HEK293T (cell line): ENCODE results near the gene NUP107.
"Not testable (repeated sequence)": the region's sequence is repeated elsewhere in the genome, so short reads cannot be mapped to it uniquely, and the experiment has no call there.

Experiments used
- CTCF ChIA-PET: fragments of 350-600 bp; formaldehyde crosslinking; extraction: SDS; loops from one replicate; lab custom pipeline; 2021; ENCODE audit warnings: antibody characterized with exemption, inconsistent platforms; lab: Yijun Ruan, JAX
- POLR2A ChIA-PET: fragments of 350-600 bp; formaldehyde crosslinking; extraction: SDS; loops from one replicate; lab custom pipeline; 2020; ENCODE audit warnings: antibody characterized with exemption, inconsistent platforms; lab: Yijun Ruan, JAX
- DNase-seq: peaks from one replicate; pipeline ENCODE4 v3.0.0; 2012; ENCODE audit warnings: mixed read lengths; ENCODE audit errors: extremely low spot score
- ARNT ChIP-seq: fragments of 450-650 bp; IDR thresholded peaks from 2 replicates; pipeline ENCODE4 v1.6.1; 2017; ENCODE audit warnings: mild to moderate bottlenecking
- BHLHE40 ChIP-seq: fragments of 450-650 bp; IDR thresholded peaks from 2 replicates; pipeline ENCODE4 v1.6.1; 2016; ENCODE audit warnings: mild to moderate bottlenecking, moderate library complexity, borderline replicate concordance
- CTBP1 ChIP-seq: fragments of 450-650 bp; IDR thresholded peaks from 2 replicates; pipeline ENCODE4 v1.6.1; 2016; ENCODE audit warnings: borderline replicate concordance
- ELF4 ChIP-seq: fragments of 450-650 bp; IDR thresholded peaks from 2 replicates; pipeline ENCODE4 v1.6.1; 2017; ENCODE audit warnings: antibody characterized with exemption
- FOXA1 ChIP-seq: fragments of 450-650 bp; IDR thresholded peaks from 2 replicates; pipeline ENCODE4 v1.6.1; 2016; ENCODE audit warnings: mild to moderate bottlenecking
- FOXK2 ChIP-seq: fragments of 450-650 bp; IDR thresholded peaks from 2 replicates; pipeline ENCODE4 v1.6.1; 2016; ENCODE audit warnings: mild to moderate bottlenecking
- FOXM1 ChIP-seq: fragments of 450-650 bp; IDR thresholded peaks from 2 replicates; pipeline ENCODE4 v1.6.1; 2017; ENCODE audit warnings: mild to moderate bottlenecking, borderline replicate concordance
- HDGF ChIP-seq: fragments of 450-650 bp; IDR thresholded peaks from 2 replicates; pipeline ENCODE4 v1.6.1; 2017; ENCODE audit warnings: antibody characterized with exemption, borderline replicate concordance
- L3MBTL2 ChIP-seq: fragments of 450-650 bp; conservative IDR thresholded peaks from 2 replicates; pipeline ENCODE4 v1.6.1; 2016; ENCODE audit warnings: mild to moderate bottlenecking
- LEF1 ChIP-seq: fragments of 450-650 bp; IDR thresholded peaks from 2 replicates; pipeline ENCODE4 v1.6.1; 2017; ENCODE audit warnings: mild to moderate bottlenecking, borderline replicate concordance
- NFRKB ChIP-seq: fragments of 450-650 bp; IDR thresholded peaks from 2 replicates; pipeline ENCODE4 v1.6.1; 2016; ENCODE audit warnings: mild to moderate bottlenecking, moderate library complexity
- SP1 ChIP-seq: fragments of 450-650 bp; IDR thresholded peaks from 2 replicates; pipeline ENCODE4 v1.6.1; 2017
- SUZ12 ChIP-seq: fragments of 450-650 bp; IDR thresholded peaks from 2 replicates; pipeline ENCODE4 v1.6.1; 2016; ENCODE audit warnings: mild to moderate bottlenecking
- TARDBP ChIP-seq: fragments of 450-650 bp; IDR thresholded peaks from 2 replicates; pipeline ENCODE4 v1.6.1; 2016
- ZNF384 ChIP-seq: fragments of 450-650 bp; IDR thresholded peaks from 2 replicates; pipeline ENCODE4 v1.6.1; 2016
- TF ChIP-seq, protein P1 (sequence below): fragments of 450-650 bp; IDR thresholded peaks from 2 replicates; pipeline ENCODE4 v1.6.1; 2016

Gene NUP107

DNA sequence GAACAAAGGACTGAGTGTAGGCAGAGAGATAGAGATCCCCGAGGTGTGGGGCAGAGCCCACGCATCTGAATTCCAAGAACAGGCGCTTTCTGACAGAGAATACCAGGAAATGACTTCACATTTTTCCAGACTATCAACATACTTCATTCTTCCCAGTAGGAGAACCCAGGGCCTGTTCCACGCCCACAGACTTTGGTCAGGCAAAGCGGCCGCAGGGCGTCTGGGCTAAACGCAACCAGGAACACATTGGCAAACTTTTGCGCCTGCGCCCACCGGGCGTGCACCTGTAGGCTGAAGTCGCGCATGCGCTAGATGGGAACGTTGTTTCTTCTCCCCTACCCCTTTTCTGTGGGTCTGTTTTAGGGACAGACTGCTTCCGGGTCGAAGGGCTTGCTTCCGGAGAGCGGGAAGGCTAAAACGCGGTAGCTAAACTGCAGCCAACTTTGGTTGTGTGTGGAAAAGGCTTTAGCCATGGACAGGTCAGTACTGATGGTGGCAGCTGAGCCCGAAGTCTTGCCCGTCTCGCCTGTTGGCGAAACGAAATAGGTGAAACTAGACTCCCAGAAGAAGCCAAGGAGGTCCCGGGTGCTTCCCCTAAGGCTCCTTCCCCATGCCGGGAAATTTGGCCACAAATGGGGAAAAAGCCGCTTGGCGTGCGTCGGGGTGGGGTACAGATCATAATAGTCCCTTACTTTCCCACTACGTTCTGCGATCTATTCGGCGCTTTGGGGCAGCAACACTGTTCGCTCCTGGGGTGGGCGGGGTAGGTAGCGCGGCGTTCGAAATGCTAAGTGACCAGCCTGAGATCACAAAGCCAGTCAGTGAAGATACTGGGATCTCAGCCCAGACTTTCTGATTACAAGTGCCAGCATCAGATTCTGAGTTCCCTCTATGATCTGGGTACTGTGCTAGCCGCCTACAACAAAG is at the start of gene NUP107:
Gene NUP107 (plus strand): TSS at position 384 of the 927 bp plus-strand sequence. CDS start 88 bp downstream, at position 472.
- TF ChIP-seq CTBP1 (peak; percentile 91), ELF4 (peak; percentile 72), FOXA1 (no peak), L3MBTL2 (peak; percentile 80)
- TF ChIP-seq, protein P1, sequence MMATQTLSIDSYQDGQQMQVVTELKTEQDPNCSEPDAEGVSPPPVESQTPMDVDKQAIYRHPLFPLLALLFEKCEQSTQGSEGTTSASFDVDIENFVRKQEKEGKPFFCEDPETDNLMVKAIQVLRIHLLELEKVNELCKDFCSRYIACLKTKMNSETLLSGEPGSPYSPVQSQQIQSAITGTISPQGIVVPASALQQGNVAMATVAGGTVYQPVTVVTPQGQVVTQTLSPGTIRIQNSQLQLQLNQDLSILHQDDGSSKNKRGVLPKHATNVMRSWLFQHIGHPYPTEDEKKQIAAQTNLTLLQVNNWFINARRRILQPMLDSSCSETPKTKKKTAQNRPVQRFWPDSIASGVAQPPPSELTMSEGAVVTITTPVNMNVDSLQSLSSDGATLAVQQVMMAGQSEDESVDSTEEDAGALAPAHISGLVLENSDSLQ = peak; percentile 79
- DNase-seq = peak; percentile 98
- ChIA-PET POLR2A (interaction anchor here (1.0 to 1.7 kb wide), 4 partner anchors 9 to 356 kb away, joined by 3 to 6 read pairs (median 4); partner anchors contain the start of genes RAP1B and SLC35E3), CTCF (no interaction called here)

DNA sequence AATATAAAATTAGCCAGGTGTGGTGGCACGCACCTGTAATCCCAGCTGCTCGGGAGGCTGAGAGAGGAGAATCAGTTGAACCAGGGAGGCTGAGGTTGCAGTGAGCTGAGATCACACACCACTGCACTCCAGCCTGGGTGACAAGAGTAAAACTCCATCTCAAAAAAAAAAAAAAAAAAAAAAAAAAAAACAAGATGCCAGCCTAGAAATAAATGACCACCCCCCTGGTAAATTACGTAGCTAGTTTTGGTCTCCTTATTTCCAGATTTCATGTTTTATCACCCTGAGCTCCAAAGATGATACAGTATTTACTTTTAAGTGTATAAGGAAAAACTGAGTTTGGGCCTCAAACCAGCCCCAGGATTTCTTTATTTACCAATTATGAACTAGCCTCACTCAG is 49.3 kb upstream of the NUP107 start:
- DNase-seq, CTCF ChIA-PET, POLR2A ChIA-PET: not testable (repeated sequence)
- peak; percentile 53; the same call in 1 of the 2 replicates for TF ChIP-seq ZNF384

DNA sequence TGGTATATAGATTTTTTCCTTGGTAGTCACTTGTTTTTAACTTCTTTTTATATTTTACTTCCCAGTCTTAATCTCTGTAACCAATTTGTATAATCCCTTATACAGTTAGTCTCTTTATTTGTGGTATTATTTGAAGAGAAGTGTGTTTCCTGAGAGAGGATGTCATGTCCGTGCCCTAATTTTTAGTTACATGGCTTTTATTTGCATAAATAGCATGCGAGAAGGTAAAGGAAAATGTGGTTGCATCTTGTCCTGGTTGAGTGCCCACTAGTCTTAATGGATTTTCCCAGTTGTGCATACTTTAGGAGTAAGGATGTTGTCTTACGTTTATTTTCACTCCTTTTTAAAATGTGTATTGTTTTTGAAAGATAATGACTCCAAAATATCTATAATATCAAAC is 48.6 kb upstream of the NUP107 start:
- no peak for TF ChIP-seq HDGF
- TF ChIP-seq FOXK2 = no peak
- TF ChIP-seq LEF1 = no peak
- TF ChIP-seq SUZ12 = no peak
- TF ChIP-seq CTBP1 = no peak
- TF ChIP-seq NFRKB = no peak
- no peak for TF ChIP-seq ZNF384
- no peak for TF ChIP-seq BHLHE40
- no peak for TF ChIP-seq TARDBP
- no peak for TF ChIP-seq ELF4
- TF ChIP-seq FOXA1 = no peak
- no peak for TF ChIP-seq L3MBTL2
- TF ChIP-seq SP1 = no peak
- TF ChIP-seq, protein P1 = no peak
- DNase-seq = no peak
- ChIA-PET POLR2A (interaction anchor here (1.3 kb wide), 1 partner anchor 28 kb away, joined by 4 read pairs; the partner anchor contains the start of gene RAP1B), CTCF (no interaction called here)

- DNase-seq = no peak
- POLR2A ChIA-PET = interaction anchor here (0.9 to 1.3 kb wide), 2 partner anchors 12 to 28 kb away, joined by 3 to 4 read pairs; partner anchors contain the start of gene RAP1B
- CTCF ChIA-PET = no interaction called here
Measured at GRCh38 chr12:68638721-68639395, 47.9 kb upstream of the NUP107 start.

GRCh38 chr12:68639396-68639767 is 47.4 kb upstream of the NUP107 start:
- TF ChIP-seq TARDBP (no peak), NFRKB (no peak), SP1 (no peak), ZNF384 (no peak), ARNT (no peak), FOXK2 (no peak), L3MBTL2 (no peak), FOXA1 (no peak), HDGF (no peak), CTBP1 (no peak), ELF4 (no peak), FOXM1 (no peak), SUZ12 (no peak), BHLHE40 (no peak)
- TF ChIP-seq, protein P1 = no peak
- DNase-seq = no peak
- POLR2A ChIA-PET = interaction anchor here (0.9 to 1.3 kb wide), 2 partner anchors 12 to 29 kb away, joined by 3 to 4 read pairs; partner anchors contain the start of gene RAP1B
- CTCF ChIA-PET = no interaction called here

More at GRCh38 chr12:68638721-68639395, 47.9 kb upstream of the NUP107 start:
- TF ChIP-seq, protein P1 = no peak
- TF ChIP-seq SP1 (no peak), L3MBTL2 (no peak), CTBP1 (no peak), NFRKB (no peak), ZNF384 (no peak), SUZ12 (no peak), TARDBP (no peak), FOXA1 (no peak), ELF4 (no peak), ARNT (no peak), FOXK2 (no peak), HDGF (no peak), LEF1 (no peak), FOXM1 (no peak), BHLHE40 (no peak)
